GM19351 (cell line): ENCODE measurements around the gene HHAT.

Experiments
- ATAC-seq: cut with Tn5 transposase; IDR thresholded peaks from one replicate; pipeline ENCODE4 v1.9.1; 2021; ENCODE audit warnings: mild to moderate bottlenecking, moderate library complexity; ENCODE audit not compliant: unreplicated experiment

The HHAT gene

DNA sequence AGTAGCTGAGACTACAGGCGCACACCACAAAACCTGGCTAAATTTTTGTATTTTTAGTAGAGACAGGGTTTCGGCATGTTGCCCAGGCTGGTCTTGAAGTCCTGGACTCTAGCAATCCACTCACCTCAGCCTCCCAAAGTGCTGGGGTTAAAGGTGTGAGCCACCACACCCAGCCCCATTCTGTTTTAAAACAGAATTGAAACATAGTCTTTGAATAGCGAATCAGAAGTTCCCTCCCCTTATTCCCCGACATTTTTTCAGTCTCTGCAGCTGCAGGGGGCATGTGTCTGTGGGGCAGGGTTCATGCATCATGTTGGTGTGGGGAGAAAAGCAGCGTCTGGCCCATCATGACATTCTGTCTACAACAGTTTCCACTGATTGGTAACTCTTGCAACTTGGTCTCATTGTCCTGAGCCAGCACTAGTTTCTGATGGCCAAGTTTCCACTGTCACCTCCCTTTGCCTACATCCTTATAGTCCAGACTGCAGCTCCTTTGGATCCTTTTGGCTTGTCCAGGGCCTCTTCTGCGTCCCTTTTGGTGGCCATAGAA lies 15.6 kb upstream of the HHAT start:
- no peak for ATAC-seq

GRCh38 chr1:210313921-210314320 lies 14.8 kb upstream of the HHAT start:
- no peak for ATAC-seq

DNA sequence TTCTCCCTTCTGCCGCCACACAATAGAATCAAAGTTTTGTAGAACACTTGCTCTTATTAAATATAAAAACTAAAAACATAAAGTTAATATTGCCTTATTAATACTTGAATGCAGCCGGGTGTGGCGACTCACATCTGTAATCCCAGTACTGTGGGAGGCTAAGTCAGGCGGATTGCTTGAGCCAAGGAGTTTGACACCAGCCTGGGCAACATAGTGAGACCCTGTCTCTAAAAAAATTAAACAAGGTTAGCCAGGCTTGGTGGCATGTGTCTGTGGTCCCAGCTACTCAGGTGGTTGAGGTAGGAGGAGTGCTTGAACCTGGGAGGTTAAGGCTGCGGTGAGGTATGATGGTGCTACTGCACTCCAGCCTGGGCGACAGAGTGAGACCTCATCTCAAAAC lies 13.2 kb upstream of the HHAT start:
- ATAC-seq, result no peak

DNA sequence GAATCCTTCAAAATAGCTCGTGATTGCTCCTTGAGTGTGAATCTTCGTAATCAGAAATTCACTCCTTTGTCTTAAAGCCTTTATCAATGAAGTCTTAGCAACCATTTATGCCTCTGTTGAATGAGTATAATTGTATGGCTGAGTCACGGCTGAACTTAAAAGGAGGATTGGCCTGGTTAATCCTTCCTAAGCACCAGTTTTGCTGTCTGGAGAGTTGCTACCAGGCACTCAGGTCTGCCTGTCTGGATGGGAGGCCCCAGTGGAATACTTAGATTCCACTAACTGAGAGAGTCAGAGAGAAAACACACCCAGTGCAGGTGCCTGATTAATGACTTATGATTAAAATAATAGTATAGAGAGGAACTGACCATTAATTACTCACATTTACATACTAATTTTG lies 7.6 kb upstream of the HHAT start:
- ATAC-seq, result no peak

DNA sequence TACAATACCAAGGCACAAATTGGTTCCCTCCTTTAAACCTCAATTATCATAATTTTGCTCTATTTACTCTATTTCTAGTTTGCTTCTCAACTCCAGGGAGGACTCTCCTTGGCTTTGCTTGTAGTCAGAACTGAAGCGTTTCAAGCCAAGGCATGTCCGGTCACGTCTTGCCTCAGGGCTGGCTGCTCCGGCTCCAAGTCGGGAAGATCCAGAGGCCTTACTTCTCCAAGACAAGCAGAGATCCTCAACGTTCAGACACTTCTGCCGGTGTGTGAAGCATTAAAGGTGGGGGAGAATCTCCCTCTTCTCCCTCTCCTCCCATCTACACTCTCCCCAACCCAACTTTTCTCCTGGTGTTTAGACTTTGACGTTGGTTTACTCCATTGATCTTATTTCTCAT lies 7.2 kb upstream of the HHAT start:
- ATAC-seq, result no peak

DNA sequence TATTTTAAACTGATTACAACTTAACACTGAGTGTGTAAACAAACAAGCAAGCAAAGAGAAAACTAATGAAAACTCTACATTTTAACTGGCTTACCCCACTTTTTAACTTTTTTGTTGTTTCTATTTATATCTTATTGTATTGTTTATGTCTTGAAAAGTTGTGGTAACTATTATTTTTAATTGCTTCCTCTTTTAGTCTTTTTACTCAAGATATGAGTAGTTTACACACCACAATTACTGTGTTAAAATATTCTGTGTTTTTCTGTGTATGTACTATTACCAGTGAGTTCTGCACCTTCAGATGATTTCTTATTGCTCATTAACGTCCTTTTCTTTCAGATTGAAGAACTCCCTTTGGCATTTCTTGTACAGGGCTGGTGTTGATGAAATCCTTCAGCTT lies 4.7 kb upstream of the HHAT start:
- no peak for ATAC-seq

DNA sequence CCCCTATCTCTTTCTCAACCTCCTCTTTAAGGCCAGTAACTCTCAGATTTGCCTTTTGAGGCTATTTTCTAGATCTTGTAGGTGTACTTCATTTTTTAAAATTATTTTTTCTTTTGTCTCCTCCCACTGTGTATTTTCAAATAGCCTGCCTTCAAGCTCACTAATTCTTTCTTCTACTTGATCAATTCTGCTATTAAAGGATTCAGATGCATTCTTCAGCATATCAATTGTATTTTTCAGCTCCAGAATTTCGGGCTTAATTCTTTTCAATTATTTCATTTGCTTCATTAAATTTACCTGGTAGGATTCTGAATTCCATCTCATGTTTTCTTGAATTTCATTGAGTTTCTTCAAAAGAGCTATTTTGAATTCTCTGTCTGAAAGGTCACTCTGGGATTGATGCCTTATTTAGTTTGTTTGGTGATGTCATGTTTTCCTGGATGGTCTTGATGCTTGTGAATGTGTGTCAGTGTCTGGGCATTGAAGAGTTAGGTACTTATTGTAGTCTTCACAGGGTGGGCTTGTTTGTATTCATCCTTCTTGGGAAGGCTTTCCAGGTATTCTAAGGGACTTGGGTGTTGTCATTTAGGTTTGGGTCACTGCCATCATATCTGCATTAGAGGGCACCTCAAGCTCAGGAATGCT lies 3.6 kb upstream of the HHAT start:
- no peak for ATAC-seq

GRCh38 chr1:210328032-210328745 lies 513 bp upstream of the HHAT start:
- no peak for ATAC-seq

DNA sequence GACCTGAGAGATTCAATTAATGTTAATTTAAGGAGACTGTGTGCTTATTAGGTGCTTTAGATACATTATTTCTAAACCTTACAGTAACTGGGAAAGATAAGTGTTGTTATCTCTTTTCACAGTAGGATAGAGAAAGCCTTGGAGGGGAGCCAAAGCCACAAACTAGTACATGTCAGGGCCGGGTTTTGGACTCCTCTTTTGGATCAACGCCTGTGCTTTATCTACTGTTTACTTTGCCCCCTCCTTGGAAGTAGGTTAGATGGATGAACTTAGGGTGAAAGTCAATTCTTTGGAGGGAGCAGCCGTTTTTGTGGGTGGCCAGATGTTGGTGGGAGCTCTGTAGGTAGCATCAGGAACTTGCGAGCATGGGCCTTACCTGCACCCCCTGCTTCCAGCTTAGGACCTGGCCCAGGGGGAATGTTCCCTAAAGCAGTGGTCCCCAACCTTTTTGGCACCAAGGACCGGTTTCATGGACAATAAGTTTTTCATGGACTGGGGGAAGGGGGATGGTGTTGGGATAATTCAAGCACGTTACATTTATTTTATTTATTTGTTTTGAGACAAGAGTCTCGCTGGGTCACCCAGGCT lies 1.7 kb downstream of the HHAT start:
- ATAC-seq, result no peak

- ATAC-seq, result no peak
These were observed 3.5 kb downstream of the HHAT start for GRCh38 chr1:210332233-210332632.

DNA sequence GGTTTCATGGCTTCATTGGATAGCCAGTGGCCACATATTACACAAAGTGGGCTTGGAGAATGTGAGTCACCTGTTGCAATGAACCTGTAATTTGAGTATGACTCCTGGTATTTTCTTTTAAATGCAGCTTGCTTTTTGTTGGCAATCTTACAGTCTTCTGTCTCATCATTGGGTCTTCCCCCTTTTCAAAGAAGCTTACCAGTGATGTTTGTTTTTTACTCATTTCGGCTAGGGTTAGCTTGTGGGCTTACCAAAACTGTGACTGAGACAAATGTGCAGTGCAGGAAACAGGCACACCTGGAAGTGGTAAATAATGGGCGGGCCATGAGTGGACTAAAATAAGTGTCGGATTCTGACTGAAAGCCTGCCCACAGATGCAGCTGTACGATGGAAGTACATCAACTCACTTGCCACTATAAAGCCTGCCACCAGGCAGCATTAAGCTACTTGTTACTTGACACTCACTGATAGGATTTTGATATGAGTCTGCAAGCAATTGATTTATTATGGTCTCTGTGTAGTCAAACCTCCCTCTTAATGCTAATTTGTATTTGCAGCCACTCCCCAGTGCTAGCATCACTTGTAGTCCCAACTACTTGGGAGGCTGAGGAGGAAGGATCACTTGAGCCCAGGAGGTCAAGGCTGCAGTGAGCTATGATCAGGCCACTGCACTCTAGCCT lies 4.2 kb downstream of the HHAT start:
- ATAC-seq, result peak; percentile 79

GRCh38 chr1:210335001-210335400 lies 6.3 kb downstream of the HHAT start:
- ATAC-seq, result no peak

GRCh38 chr1:210336362-210336761 lies 7.7 kb downstream of the HHAT start:
- no peak for ATAC-seq

DNA sequence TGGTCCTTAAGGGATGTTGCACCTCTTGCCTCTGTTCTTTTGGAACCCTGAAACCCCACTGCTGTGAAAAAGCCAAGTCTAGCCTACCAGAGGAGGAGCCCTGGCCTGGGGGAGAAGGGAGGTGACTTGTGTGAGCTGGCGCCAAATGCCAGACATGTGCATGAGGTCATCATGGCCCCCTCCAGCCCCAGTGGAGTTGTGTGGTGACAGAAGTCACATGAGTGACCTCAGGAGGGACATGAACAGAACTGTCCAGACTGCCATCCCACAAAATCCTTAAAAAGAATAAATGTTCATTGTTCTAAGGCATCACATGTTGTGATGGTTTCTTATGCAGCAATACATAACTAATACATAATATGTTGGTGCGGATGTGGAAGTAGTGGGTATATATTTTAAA lies 10.8 kb downstream of the HHAT start:
- ATAC-seq, result no peak

- ATAC-seq, result peak; percentile 35
These were observed 11.6 kb downstream of the HHAT start for GRCh38 chr1:210340311-210340710.

- ATAC-seq, result peak; percentile 30
These were observed 12.1 kb downstream of the HHAT start for GRCh38 chr1:210340841-210341240.

DNA sequence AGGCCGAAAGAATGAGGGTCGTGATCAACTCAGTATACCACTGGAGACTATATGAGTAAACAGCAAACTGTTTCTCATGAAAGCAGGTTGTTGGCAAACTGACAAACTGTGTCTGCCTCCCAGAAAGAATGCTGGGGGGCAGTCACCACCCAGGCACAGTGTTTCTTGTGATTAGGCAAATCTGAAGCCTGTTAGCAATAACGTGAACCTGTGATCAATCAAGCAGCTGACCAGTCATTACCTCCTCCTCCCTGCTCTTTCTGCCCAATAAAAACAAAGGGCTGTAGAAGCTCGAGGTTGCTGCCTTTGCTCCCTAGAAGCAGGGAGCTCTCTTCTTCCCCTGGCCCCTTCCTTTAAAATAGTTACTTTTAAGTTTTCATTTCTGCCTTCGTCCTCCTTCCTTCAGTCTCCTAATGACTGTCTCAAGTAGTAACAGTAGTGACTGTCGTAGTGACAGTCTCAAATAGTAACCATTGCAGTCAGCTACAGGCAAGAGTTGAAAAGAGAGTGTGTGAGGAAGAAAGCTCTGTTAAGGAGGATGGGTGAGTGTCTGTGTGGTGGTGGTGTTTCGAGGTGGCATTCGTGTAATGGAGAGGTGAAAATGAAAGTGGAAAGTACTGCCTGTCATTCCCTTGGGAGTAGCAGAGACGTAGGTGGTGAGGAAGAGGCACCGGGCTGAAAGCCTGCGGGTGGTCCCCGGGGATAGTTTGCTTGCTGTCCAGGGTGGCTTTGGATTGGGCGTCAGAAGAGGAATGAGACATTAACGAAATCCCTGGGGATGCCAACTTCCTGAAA lies 14.5 kb downstream of the HHAT start:
- peak; percentile 46 for ATAC-seq

- no peak for ATAC-seq
These were observed 16.0 kb downstream of the HHAT start for GRCh38 chr1:210344706-210345105.

DNA sequence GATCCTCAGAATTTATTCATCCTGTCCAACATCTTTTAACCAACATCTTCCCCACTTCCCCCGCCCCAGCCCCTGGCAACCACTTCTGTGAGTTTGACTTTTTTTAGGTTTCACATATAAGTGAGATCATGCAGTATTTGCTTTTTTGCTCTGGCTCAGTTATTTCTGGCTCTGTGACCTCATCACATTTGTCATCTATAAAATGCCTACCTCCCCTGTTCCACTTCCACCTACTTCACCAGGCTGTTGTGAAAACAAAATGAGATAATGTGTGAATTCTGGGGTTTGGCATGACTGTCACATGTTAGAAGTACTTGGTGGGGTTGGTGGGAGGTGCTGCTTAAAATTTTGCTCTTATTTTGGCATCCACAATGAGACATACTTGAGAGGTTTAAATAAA lies 18.4 kb downstream of the HHAT start:
- peak; percentile 64 for ATAC-seq

GRCh38 chr1:210351496-210351895 lies 22.8 kb downstream of the HHAT start:
- no peak for ATAC-seq

GRCh38 chr1:210352575-210352974 lies 23.9 kb downstream of the HHAT start:
- ATAC-seq, result peak; percentile 44
